HL-60 (cell line): Measurements from ENCODE around the gene PGS1.

ENCODE experiments used
- DNase-seq, 2 experiments: peaks; one replicate each; pipeline ENCODE4 v3.0.0-alpha.2; 2010 to 2020; ENCODE audit warnings: low read depth in 1 of 2, low spot score in 1 of 2
- H3K27ac ChIP-seq: fragments of 250-450 bp; sonication (Bioruptor Pico); replicated peaks from 2 replicates; pipeline ENCODE4 v1.5.1; 2020; ENCODE audit warnings: mild to moderate bottlenecking, moderate library complexity
- H3K27me3 ChIP-seq: fragments of 250-450 bp; sonication (Bioruptor Pico); 2 replicates; pipeline ENCODE4 v1.5.1; 2021; ENCODE audit warnings: mild to moderate bottlenecking, moderate library complexity; ENCODE audit not compliant: insufficient read depth, poor library complexity, severe bottlenecking
- H3K4me3 ChIP-seq: replicated peaks from 2 replicates; pipeline ENCODE4 v1.5.1; 2011; ENCODE audit warnings: mild to moderate bottlenecking, control low read depth, low read length; ENCODE audit not compliant: insufficient read depth
- CTCF ChIP-seq: IDR thresholded peaks from one replicate; pipeline ENCODE4 v1.5.1; 2011; ENCODE audit warnings: low read length, control low read depth, inconsistent platforms; ENCODE audit not compliant: insufficient read depth
- GABPA ChIP-seq: IDR thresholded peaks from 2 replicates; pipeline ENCODE4 v1.6.1; 2012; ENCODE audit warnings: low read depth
- POLR2AphosphoS5 ChIP-seq: IDR thresholded peaks from 2 replicates; pipeline ENCODE4 v1.6.1; 2012; ENCODE audit warnings: low read depth
- SPI1 ChIP-seq: IDR thresholded peaks from 2 replicates; pipeline ENCODE4 v1.6.1; 2012; ENCODE audit warnings: low read depth, mild to moderate bottlenecking, borderline replicate concordance
- TF ChIP-seq, protein P1 (sequence below): IDR thresholded peaks from 2 replicates; pipeline ENCODE4 v1.6.1; 2012; ENCODE audit warnings: low read depth; ENCODE audit not compliant: insufficient replicate concordance

Gene PGS1

GRCh38 chr17:78425429-78425828 is 47.0 kb downstream of the PGS1 start:
- Histone ChIP-seq H3K27ac (no peak overlapping the region), H3K27me3 (no peaks in the 10 kb centered on the region), H3K4me3 (no peak overlapping the region)
- TF ChIP-seq SPI1 (no peak), CTCF (no peak), GABPA (no peak), POLR2AphosphoS5 (no peak)
- TF ChIP-seq, protein P1, sequence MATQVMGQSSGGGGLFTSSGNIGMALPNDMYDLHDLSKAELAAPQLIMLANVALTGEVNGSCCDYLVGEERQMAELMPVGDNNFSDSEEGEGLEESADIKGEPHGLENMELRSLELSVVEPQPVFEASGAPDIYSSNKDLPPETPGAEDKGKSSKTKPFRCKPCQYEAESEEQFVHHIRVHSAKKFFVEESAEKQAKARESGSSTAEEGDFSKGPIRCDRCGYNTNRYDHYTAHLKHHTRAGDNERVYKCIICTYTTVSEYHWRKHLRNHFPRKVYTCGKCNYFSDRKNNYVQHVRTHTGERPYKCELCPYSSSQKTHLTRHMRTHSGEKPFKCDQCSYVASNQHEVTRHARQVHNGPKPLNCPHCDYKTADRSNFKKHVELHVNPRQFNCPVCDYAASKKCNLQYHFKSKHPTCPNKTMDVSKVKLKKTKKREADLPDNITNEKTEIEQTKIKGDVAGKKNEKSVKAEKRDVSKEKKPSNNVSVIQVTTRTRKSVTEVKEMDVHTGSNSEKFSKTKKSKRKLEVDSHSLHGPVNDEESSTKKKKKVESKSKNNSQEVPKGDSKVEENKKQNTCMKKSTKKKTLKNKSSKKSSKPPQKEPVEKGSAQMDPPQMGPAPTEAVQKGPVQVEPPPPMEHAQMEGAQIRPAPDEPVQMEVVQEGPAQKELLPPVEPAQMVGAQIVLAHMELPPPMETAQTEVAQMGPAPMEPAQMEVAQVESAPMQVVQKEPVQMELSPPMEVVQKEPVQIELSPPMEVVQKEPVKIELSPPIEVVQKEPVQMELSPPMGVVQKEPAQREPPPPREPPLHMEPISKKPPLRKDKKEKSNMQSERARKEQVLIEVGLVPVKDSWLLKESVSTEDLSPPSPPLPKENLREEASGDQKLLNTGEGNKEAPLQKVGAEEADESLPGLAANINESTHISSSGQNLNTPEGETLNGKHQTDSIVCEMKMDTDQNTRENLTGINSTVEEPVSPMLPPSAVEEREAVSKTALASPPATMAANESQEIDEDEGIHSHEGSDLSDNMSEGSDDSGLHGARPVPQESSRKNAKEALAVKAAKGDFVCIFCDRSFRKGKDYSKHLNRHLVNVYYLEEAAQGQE, result no peak
- no peak for DNase-seq

GRCh38 chr17:78426293-78426879 is 47.9 kb downstream of the PGS1 start:
- no peak for DNase-seq
- no peak overlapping the region for H3K4me3 ChIP-seq
- H3K27ac ChIP-seq, result no peak overlapping the region
- H3K27me3 ChIP-seq, result no peaks in the 10 kb centered on the region
- TF ChIP-seq CTCF (no peak), GABPA (no peak), POLR2AphosphoS5 (no peak; the same call in 1 of the 2 replicates), SPI1 (no peak)
- TF ChIP-seq, protein P1, result no peak

- DNase-seq, result no peak
- H3K27me3 ChIP-seq, result no peaks in the 10 kb centered on the region
- TF ChIP-seq SPI1 (no peak), POLR2AphosphoS5 (no peak), GABPA (no peak), CTCF (no peak)
- TF ChIP-seq, protein P1, result no peak
- no peak overlapping the region for H3K4me3 ChIP-seq
- H3K27ac ChIP-seq, result no peak overlapping the region
Measured at GRCh38 chr17:78427140-78427539, 48.7 kb downstream of the PGS1 start.
